ENCODE data around the gene NQO2.

DNA sequence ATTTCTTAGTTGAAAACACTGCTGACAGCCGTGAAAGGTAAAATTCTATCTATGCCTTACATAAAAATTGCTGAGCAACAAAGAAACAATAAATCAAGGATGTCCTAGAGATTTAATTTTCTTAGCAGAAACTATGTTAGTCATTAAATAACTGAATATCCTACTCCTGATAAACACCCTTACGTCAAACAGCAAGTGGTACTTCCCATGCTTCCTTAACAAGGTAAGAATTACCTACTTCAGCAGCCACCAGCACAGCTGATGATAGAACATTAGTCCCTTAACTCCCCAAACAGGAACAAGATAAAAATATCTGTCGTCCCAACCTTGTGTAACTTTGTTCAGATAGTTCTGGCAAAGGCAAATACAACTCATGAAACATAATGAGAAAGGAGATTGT, 37.1 kb upstream of the NQO2 start:
- TF ChIP-seq, protein P1, sequence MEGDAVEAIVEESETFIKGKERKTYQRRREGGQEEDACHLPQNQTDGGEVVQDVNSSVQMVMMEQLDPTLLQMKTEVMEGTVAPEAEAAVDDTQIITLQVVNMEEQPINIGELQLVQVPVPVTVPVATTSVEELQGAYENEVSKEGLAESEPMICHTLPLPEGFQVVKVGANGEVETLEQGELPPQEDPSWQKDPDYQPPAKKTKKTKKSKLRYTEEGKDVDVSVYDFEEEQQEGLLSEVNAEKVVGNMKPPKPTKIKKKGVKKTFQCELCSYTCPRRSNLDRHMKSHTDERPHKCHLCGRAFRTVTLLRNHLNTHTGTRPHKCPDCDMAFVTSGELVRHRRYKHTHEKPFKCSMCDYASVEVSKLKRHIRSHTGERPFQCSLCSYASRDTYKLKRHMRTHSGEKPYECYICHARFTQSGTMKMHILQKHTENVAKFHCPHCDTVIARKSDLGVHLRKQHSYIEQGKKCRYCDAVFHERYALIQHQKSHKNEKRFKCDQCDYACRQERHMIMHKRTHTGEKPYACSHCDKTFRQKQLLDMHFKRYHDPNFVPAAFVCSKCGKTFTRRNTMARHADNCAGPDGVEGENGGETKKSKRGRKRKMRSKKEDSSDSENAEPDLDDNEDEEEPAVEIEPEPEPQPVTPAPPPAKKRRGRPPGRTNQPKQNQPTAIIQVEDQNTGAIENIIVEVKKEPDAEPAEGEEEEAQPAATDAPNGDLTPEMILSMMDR (IDR thresholded peaks at IDR 0.05), result no peak
- TF ChIP-seq POLR2AphosphoS5 (IDR thresholded peaks at IDR 0.05; ENCODE audit: low read depth, low read length), result no peak
- TF ChIP-seq, protein P2, sequence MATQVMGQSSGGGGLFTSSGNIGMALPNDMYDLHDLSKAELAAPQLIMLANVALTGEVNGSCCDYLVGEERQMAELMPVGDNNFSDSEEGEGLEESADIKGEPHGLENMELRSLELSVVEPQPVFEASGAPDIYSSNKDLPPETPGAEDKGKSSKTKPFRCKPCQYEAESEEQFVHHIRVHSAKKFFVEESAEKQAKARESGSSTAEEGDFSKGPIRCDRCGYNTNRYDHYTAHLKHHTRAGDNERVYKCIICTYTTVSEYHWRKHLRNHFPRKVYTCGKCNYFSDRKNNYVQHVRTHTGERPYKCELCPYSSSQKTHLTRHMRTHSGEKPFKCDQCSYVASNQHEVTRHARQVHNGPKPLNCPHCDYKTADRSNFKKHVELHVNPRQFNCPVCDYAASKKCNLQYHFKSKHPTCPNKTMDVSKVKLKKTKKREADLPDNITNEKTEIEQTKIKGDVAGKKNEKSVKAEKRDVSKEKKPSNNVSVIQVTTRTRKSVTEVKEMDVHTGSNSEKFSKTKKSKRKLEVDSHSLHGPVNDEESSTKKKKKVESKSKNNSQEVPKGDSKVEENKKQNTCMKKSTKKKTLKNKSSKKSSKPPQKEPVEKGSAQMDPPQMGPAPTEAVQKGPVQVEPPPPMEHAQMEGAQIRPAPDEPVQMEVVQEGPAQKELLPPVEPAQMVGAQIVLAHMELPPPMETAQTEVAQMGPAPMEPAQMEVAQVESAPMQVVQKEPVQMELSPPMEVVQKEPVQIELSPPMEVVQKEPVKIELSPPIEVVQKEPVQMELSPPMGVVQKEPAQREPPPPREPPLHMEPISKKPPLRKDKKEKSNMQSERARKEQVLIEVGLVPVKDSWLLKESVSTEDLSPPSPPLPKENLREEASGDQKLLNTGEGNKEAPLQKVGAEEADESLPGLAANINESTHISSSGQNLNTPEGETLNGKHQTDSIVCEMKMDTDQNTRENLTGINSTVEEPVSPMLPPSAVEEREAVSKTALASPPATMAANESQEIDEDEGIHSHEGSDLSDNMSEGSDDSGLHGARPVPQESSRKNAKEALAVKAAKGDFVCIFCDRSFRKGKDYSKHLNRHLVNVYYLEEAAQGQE (IDR thresholded peaks at IDR 0.05; ENCODE audit: insufficient read depth in 1 of 2, low read depth in 2 of 2, low read length in 1 of 2), result no peak

Data from Panc1 (cell line).